ENCODE measurements around the gene DYNC1LI2.
A peak's percentile ranks its signal among the peaks of the same experiment; 100 is the strongest.
"Not testable (repeated sequence)": the region's sequence is repeated elsewhere in the genome, so short reads cannot be mapped to it uniquely, and the experiment has no call there.

Gene DYNC1LI2

GRCh38 chr16:66751303-66751991, at the start of gene DYNC1LI2:
Gene DYNC1LI2 (minus strand): TSS chr16:66751609. CDS start chr16:66751591, 18 bp downstream.
- peak; percentile 85 for DNase-seq

- DNase-seq: no peak
These were observed 49.4 kb upstream of the DYNC1LI2 start for GRCh38 chr16:66800856-66801255.

- no peak for DNase-seq
These were observed 46.8 kb upstream of the DYNC1LI2 start for GRCh38 chr16:66798161-66798560.

DNA sequence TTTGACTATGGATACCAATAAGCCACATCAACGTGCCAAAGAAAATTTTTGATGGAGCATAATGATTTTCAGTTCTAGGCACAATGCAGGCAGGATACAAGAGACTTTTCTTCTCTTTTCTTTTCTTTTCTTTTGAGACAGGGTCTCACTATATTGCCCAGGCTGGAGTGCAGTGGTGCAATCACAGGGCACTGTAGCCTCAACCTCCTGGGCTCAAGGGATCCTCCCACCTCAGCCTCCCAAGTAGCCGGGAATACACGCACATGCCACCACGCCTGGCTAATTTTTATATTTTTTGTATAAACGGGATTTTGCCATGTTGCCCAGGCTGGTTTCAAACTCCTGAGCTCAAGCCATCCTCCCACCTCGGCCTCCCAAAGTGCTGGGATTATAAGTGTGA, 42.6 kb upstream of the DYNC1LI2 start:
- DNase-seq: not testable (repeated sequence)

DNA sequence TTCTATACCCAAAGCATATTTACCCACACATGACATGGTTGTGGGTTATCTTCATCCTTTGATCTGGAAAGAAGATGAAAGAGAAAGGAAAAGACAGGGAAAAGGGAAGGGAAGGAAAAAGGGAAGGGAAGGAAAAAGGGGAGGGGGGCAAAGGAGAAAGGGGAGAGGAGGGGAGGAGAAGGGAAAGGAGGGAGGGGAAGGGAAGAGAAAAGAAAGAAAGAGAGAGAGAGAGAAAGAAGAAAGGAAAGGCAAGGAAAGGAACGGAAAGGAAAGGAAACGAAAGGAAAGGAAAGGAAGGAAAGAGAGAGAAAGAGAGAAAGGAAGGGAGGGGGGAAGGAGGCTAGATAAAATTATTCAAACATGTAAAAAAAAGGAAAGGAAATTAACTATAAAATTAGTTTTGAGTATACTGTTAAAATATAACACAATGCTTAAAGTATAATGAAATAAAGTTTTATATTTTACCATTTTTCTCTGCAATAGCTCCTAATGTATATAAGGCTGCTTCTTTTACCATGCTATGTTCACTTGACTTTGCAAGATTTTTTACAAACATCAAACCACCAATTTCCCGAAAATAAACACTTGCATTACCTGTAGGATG, 38.8 kb upstream of the DYNC1LI2 start:
- DNase-seq: no peak

GRCh38 chr16:66787427-66787826, 36.0 kb upstream of the DYNC1LI2 start:
- DNase-seq: no peak

GRCh38 chr16:66786551-66786950, 35.1 kb upstream of the DYNC1LI2 start:
- DNase-seq: no peak

DNA sequence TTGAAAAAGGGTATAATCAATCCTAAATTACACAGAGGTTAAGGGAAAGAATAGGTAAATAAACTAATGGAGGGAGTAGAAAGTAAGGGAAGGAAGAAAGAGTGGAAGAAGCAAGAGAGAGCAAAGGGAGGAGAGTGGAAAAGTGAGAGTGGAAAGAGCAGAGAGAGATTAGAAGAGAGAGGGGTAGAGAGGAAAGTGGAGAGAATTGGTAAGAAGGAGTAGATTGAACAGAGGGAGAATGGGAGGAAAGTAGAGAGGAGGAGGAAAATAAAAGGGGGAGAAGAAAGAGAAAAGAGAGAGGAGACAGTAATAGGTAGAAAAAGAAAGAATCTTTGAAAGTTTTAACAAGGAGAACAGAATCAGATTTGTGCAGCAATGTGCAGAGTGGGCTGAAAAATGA, 25.0 kb upstream of the DYNC1LI2 start:
- no peak for DNase-seq

DNA sequence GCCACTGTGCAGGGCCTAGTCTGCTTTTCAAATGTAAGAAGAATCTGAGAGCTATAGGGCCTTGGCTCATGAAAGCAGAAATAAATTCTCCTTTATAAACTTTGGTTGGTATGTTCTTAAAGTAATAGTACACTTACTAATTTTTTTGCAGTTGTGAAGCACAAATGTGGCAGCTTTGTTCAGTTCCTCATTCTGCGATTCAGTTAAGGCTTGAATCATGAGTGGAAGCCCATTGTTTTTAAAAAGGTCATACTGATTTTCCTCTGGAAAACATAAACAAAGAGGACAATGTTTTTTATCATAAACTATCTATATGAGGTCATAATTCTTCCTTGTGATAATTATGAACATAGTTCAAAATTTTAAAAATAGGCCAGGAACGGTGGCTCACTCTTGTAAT, 23.6 kb upstream of the DYNC1LI2 start:
- DNase-seq: no peak

- DNase-seq: no peak
These were observed 6.7 kb upstream of the DYNC1LI2 start for GRCh38 chr16:66758086-66758485.

- DNase-seq: no peak
These were observed 3.4 kb upstream of the DYNC1LI2 start for GRCh38 chr16:66754819-66755218.

GRCh38 chr16:66754211-66754610, 2.8 kb upstream of the DYNC1LI2 start:
- no peak for DNase-seq

DNA sequence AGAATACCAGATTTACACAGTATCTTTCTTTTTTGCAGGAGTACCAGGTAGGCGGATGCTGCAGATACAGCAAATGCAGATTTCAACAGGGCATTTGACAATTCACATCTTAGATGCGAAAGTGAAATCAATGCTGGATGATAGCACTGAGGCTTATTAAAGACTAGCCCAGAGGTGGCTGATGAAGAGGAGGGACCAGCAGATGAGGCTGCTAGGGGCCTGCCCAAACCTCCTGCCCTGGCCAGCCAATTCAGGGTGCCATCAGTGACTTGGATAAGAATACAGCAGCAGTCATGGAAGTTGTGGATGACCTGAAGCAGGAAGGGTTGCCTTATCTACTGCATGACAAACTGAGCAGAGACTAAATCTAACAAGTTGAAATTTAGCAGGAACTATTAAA, 1.5 kb upstream of the DYNC1LI2 start:
- no peak for DNase-seq

DNA sequence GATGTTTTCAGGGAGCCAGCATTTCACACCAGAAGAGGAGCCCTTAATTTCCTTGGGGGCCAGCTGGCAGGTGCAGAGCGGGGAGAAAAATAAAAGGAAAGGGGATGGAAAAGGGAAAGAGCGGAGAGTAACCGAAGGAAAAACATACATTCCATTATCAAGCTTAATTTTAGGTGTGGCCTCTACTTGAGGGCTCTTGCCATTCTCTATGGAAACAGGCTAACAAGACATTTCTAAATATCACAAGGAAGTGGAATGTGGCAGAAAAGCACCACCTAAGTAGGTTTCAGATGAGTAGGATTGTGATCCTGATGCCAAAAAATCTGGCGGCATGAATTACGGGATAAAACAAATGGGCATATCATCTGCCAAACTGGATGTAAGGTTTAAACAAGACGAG, 970 bp upstream of the DYNC1LI2 start:
- DNase-seq: no peak

DNA sequence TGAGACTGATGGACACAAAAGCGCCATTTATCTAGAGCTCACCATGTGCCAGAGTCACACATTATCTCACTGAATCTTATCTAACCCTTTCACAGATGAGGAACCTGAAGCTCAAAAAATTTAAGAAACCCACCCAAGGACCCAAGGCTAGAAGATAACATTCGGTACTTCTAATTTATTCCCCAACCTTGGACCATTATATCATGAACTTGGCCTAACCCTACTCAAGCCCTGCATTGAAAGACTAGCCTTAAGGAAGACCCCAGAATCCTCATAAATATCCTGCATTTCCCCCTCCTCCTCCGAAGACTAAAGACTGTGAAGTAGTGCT, 548 bp upstream of the DYNC1LI2 start:
- DNase-seq: no peak

DNA sequence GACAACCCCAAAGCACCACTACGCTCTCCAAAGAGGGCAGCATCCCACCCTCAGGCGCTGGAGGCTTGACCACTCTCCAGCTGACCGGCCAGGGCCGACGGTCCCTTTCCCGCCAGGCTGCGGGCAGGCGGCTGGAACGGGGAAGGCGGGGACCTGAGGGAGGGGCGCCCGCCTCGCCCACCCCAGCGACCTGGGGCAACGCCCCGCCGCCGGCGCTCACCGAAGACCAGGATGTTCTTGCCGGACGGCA, 431 bp downstream of the DYNC1LI2 start:
- DNase-seq: peak; percentile 28

- no peak for DNase-seq
These were observed 943 bp downstream of the DYNC1LI2 start for GRCh38 chr16:66750279-66751052.

- DNase-seq: peak; percentile 39
These were observed 4.7 kb downstream of the DYNC1LI2 start for GRCh38 chr16:66746682-66747081.

DNA sequence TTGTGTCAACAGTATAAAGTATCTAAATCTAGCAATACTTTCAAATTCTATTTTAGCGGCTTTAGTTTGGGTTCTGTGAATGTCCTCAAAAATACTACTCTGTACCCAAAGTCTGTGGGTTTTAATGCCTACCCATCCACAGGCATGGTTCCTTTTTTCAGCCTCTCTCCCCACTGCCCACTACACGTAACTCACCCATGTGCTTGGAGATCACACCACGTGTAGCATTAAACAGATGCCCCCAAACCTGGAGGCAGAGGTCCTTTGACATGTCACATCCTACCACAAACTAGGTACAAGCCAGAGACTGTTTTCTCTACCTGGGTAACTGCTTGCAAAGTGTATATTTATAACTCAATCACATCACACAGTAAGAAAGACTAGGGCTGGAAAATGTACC, 5.4 kb downstream of the DYNC1LI2 start:
- DNase-seq: no peak

GRCh38 chr16:66741950-66742808, 9.2 kb downstream of the DYNC1LI2 start:
- no peak for DNase-seq

- DNase-seq: no peak
These were observed 10.1 kb downstream of the DYNC1LI2 start for GRCh38 chr16:66741169-66741900.

DNA sequence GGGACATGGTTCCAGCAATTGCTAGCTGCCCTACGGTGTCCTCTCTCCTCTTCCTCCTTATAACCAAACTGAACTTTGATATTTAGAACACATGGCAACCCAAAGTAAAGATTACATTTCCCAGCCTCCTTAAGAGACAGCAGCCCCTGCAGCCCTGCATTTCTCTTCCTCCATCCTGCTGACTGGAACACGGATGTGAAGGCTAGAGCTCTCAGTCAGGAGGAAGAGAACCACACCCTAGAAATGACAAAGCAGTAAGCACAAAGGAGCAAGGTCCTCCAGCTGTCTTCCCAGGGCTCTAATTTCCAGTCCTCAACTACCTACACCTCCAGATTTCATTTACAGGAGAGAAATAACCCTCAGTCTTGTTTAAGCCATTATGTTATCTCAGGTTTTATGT, 10.9 kb downstream of the DYNC1LI2 start:
- DNase-seq: no peak

GRCh38 chr16:66740010-66740409, 11.4 kb downstream of the DYNC1LI2 start:
- peak; percentile 47 for DNase-seq
